ENCODE data around the gene EPHA7. TPM values are rescaled to one million over a fixed set of nuclear protein-coding genes. Genes with fewer than 3 reads are reported as not detected.

The EPHA7 gene
- total RNA-seq, 4 donors from 2014 or later = 0.12 to 0.95 TPM; not detected in 2

GRCh38 chr6:93317592-93317991, 101.8 kb downstream of the EPHA7 start:
- DNase-seq (ENCODE audit: low spot score) = no peak
- TF ChIP-seq, protein P1, sequence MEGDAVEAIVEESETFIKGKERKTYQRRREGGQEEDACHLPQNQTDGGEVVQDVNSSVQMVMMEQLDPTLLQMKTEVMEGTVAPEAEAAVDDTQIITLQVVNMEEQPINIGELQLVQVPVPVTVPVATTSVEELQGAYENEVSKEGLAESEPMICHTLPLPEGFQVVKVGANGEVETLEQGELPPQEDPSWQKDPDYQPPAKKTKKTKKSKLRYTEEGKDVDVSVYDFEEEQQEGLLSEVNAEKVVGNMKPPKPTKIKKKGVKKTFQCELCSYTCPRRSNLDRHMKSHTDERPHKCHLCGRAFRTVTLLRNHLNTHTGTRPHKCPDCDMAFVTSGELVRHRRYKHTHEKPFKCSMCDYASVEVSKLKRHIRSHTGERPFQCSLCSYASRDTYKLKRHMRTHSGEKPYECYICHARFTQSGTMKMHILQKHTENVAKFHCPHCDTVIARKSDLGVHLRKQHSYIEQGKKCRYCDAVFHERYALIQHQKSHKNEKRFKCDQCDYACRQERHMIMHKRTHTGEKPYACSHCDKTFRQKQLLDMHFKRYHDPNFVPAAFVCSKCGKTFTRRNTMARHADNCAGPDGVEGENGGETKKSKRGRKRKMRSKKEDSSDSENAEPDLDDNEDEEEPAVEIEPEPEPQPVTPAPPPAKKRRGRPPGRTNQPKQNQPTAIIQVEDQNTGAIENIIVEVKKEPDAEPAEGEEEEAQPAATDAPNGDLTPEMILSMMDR (IDR thresholded peaks at IDR 0.05) = no peak
- ATAC-seq (ENCODE audit: low FRiP score) = no peak

GRCh38 chr6:93307505-93308409, 111.6 kb downstream of the EPHA7 start:
- TF ChIP-seq, protein P1 (IDR thresholded peaks at IDR 0.05) = no peak
- DNase-seq (ENCODE audit: low spot score) (no peak), ATAC-seq (ENCODE audit: low FRiP score) (no peak)

- no peak for ATAC-seq (ENCODE audit: low FRiP score)
- TF ChIP-seq, protein P1 (IDR thresholded peaks at IDR 0.05) = no peak
- no peak for DNase-seq (ENCODE audit: low spot score)
These were observed 114.3 kb downstream of the EPHA7 start for GRCh38 chr6:93305088-93305487.

DNA sequence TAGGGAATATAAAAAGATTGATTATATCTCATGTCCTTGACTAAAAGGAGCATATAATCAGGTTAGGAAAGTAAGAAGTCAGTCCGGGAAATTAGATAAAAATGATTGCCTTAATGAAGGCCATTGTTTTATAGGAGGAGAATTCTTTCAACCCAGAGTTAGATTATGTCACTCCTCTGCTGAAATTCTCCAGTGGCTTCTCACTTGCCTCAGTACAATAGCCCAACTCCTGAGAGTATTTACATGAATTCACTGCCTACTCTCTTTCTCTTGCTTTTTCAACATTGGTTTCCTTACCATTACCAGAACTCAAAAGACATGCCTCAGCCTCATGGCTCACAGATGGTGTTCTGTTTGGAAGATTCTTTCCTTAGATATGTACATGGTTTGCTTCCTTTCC, 114.9 kb downstream of the EPHA7 start:
- no peak for ATAC-seq (ENCODE audit: low FRiP score)
- DNase-seq (ENCODE audit: low spot score) = no peak
- TF ChIP-seq, protein P1 (IDR thresholded peaks at IDR 0.05) = no peak

DNA sequence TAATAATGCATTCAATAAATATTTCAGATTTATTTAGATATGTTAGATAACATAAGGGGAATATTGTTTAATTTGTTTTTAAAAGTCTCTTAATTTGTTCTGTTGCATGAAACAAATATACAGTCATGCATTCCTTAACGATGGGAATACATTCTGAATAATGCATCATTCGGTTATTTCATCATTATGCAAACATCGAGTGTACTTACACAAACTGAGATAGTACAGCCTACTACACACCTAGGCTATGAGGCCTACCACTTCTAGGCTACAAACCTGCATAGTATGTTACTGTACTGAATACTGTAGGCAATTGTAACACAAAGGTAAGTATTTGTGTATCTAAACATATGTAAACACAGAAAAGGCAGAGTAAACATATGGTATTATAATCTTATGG, 118.7 kb downstream of the EPHA7 start:
- ATAC-seq (ENCODE audit: low FRiP score) (no peak), DNase-seq (ENCODE audit: low spot score) (no peak)
- TF ChIP-seq, protein P1 (IDR thresholded peaks at IDR 0.05) = no peak

- no peak for ATAC-seq (ENCODE audit: low FRiP score)
- no peak for DNase-seq (ENCODE audit: low spot score)
- TF ChIP-seq, protein P1 (IDR thresholded peaks at IDR 0.05) = no peak
These were observed 119.7 kb downstream of the EPHA7 start for GRCh38 chr6:93299622-93300021.

DNA sequence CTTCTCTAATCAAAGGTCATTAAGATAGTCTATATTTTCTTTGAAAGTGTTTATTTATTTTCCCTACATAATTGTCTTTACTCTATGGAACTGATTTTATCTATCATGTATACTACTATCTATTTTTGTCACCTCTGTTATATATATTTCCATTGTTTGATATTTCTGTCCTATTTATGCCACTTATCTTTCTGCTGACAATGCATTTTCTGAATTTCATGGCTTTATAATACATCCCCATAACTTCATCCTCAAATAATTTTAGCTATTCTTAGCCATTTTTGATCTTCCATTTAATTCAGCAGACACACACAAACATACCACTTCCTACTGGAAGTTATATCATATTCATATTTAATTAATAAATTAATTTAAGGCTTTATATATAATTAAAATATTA, 123.7 kb downstream of the EPHA7 start:
- DNase-seq (ENCODE audit: low spot score) (no peak), ATAC-seq (ENCODE audit: low FRiP score) (no peak)
- TF ChIP-seq, protein P1 (IDR thresholded peaks at IDR 0.05) = no peak
